ENCODE results near the gene TMEM143. TPM values are rescaled to one million over a fixed set of nuclear protein-coding genes. Genes with fewer than 3 reads are reported as not detected.

TMEM143 gene
- total and polyA plus RNA-seq, 2 of the 8 experiments (the other 6 are each of a cell fraction or from before 2014, with no cell fraction given) = 14.2 to 19.1 TPM

GRCh38 chr19:48321372-48321621, 42.4 kb downstream of the TMEM143 start:
- no peak overlapping the region for H3K23ac ChIP-seq (ENCODE audit: insufficient read length)
- H3K79me1 ChIP-seq (ENCODE audit: low read depth, low read length) = no peaks in the 10 kb centered on the region
- H4K91ac ChIP-seq (replicated peaks; ENCODE audit: insufficient read length, low read length) = peak overlapping the region; percentile 84
- no peak overlapping the region for H2BK20ac ChIP-seq (ENCODE audit: low read length)
- peak overlapping the region; percentile 35 to 85 (median 72) for H3K9ac ChIP-seq (replicated peaks in 1 of 4; ENCODE audit: extremely low read depth in 1 of 4, low read depth in 3 of 4, low read length in 3 of 4)
- no peak overlapping the region for H2BK15ac ChIP-seq (ENCODE audit: low read length)
- H2AK5ac ChIP-seq (ENCODE audit: low read depth, low read length) = no peak overlapping the region
- H3K18ac ChIP-seq (ENCODE audit: extremely low read depth, low read length) = peak overlapping the region; percentile 93
- peak overlapping the region; percentile 73 for H2BK5ac ChIP-seq (ENCODE audit: low read depth, low read length)
- H3K27me3 ChIP-seq (replicated peaks in 1 of 4; ENCODE audit: control insufficient read depth in 3 of 4, extremely low read depth in 1 of 4, insufficient read depth in 3 of 4, low read length in 3 of 4) = peaks cover 0 to 5% (median 2%) of the 10 kb centered on the region in 4 experiments; a peak in 1 of 7 replicates
- H3K4ac ChIP-seq (replicated peaks; ENCODE audit: insufficient read length, low read depth, low read length) = no peak overlapping the region
- H3K56ac ChIP-seq (replicated peaks; ENCODE audit: insufficient read length, low read depth, low read length) = peak overlapping the region; percentile 96
- TF ChIP-seq RBBP5 (IDR thresholded peaks at IDR 0.05; ENCODE audit: borderline replicate concordance, low read depth, low read length) (no peak), PHF8 (conservative IDR thresholded peaks at IDR 0.05; ENCODE audit: low read depth, low read length) (peak; percentile 35; the same call in 1 of the 2 replicates), ASH2L (IDR thresholded peaks at IDR 0.05; ENCODE audit: low read length) (no peak), TEAD4 (IDR thresholded peaks at IDR 0.05; ENCODE audit: low read depth, low read length) (no peak), SAP30 (IDR thresholded peaks at IDR 0.05; ENCODE audit: insufficient read depth, insufficient replicate concordance, low read length) (no peak), TAF1 (IDR thresholded peaks at IDR 0.05; ENCODE audit: low read depth, low read length) (peak; percentile 41; the same call in 1 of the 2 replicates), SP4 (IDR thresholded peaks at IDR 0.05; ENCODE audit: low read length) (no peak), KDM5A (IDR thresholded peaks at IDR 0.05; ENCODE audit: low read length) (no peak), TCF12 (IDR thresholded peaks at IDR 0.05; ENCODE audit: low read depth, low read length) (no peak), GABPA (IDR thresholded peaks at IDR 0.05; ENCODE audit: borderline replicate concordance, insufficient read depth, low read length) (no peak)
- peak in 1 of 2 experiments; percentile 92 for DNase-seq (ENCODE audit: low read depth in 1 of 2, low spot score in 2 of 2)
- H4K8ac ChIP-seq (ENCODE audit: extremely low read depth, insufficient read depth, low read length) = peak overlapping the region; percentile 95
- no peak overlapping the region for H3K14ac ChIP-seq (ENCODE audit: insufficient read length)
- H3K4me3 ChIP-seq (ENCODE audit: extremely low read depth in 1 of 4, insufficient read depth in 2 of 4, low read depth in 3 of 4, low read length in 4 of 4) = peak overlapping the region; percentile 49 to 81 (median 64)
- POLR2A ChIA-PET (ENCODE audit: partially characterized antibody) = interaction anchor here (0.6 to 8.1 kb wide), 6 partner anchors 9 to 140 kb away, joined by 3 to 35 read pairs (median 4); no protein-coding TSS in a partner anchor
- H3K9me3 ChIP-seq (ENCODE audit: insufficient read depth in 2 of 2, low read depth in 1 of 2, low read length in 1 of 2) = no peaks in the 10 kb centered on the region
- H3K79me2 ChIP-seq (ENCODE audit: control insufficient read depth in 1 of 2, insufficient read depth in 2 of 2, low read length in 2 of 2) = no peaks in the 10 kb centered on the region
- H3K4me2 ChIP-seq (ENCODE audit: insufficient read depth in 1 of 2, low read depth in 2 of 2, low read length in 2 of 2) = peak overlapping the region; percentile 83 to 94
- FAIRE-seq = no peak
- H2AFZ ChIP-seq (ENCODE audit: low read length) = no peak overlapping the region
- H2BK12ac ChIP-seq (ENCODE audit: low read depth, low read length) = peak overlapping the region; percentile 96
- no peaks in the 10 kb centered on the region for H3K36me3 ChIP-seq (ENCODE audit: control insufficient read depth in 2 of 4, insufficient read depth in 4 of 4, low read length in 3 of 4)
- H3K23me2 ChIP-seq (ENCODE audit: low read depth, low read length) = peaks cover 14% of the 10 kb centered on the region; the same call in 1 of the 2 replicates
- peak overlapping the region; percentile 92 for H3K27ac ChIP-seq (ENCODE audit: low read depth, low read length)
- peak overlapping the region; percentile 77 for H2BK120ac ChIP-seq (replicated peaks; ENCODE audit: low read depth, low read length)
- CTCF ChIA-PET (ENCODE audit: partially characterized antibody) = interaction anchor here (0.5 to 4.3 kb wide), 8 partner anchors 8 to 54 kb away, joined by 3 to 22 read pairs (median 5); no protein-coding TSS in a partner anchor
- no peaks in the 10 kb centered on the region for H4K20me1 ChIP-seq (replicated peaks in 1 of 2; ENCODE audit: control insufficient read depth in 1 of 2, insufficient read depth in 2 of 2, low read length in 2 of 2)
- WGBS, 2 experiments (ENCODE audit: extremely low coverage in 1 of 2, insufficient coverage in 1 of 2, insufficient read length in 1 of 2, insufficient replicate concordance in 2 of 2, low coverage in 1 of 2, low lambda C conversion rate in 2 of 2, missing lambda C conversion rate in 1 of 2) = 5% methylated on average over 17 of the region's 22 CpGs; no CpG with 5 or more reads in 1 of the 2 experiments
- H4K5ac ChIP-seq (ENCODE audit: insufficient read length, low read depth, low read length) = peak overlapping the region; percentile 71
- peaks cover 0 to 20% (median 10%) of the 10 kb centered on the region in 4 experiments; a peak in 6 of 7 replicates for H3K4me1 ChIP-seq (replicated peaks in 1 of 4; ENCODE audit: control insufficient read depth in 3 of 4, insufficient read depth in 4 of 4, low read length in 3 of 4)
